HepG2 (cell line): ENCODE measurements around the gene ANKRD11. TPM values are rescaled to one million over a fixed set of nuclear protein-coding genes. Genes with fewer than 3 reads are reported as not detected.

Experiments used
- AGO2 ChIP-seq: fragments of 200-400 bp; formaldehyde crosslinking; optimal IDR thresholded peaks from 2 replicates; pipeline ENCODE3; 2017; ENCODE audit warnings: mild to moderate bottlenecking, low read depth, low read length, moderate library complexity
- CBFB ChIP-seq: sonication (generic); formaldehyde crosslinking; IDR thresholded peaks from 2 replicates; pipeline ENCODE4 v1.4.0; 2020; ENCODE audit warnings: missing genetic modification reagents
- CTCF ChIP-seq: sonication (generic); formaldehyde crosslinking; IDR thresholded peaks from 2 replicates; pipeline ENCODE4 v1.5.0; 2020; ENCODE audit warnings: mild to moderate bottlenecking, missing genetic modification reagents, moderate library complexity
- FOXM1 ChIP-seq: sonication (generic); formaldehyde crosslinking; IDR thresholded peaks from 2 replicates; pipeline ENCODE4 v1.5.0; 2020; ENCODE audit warnings: missing genetic modification reagents
- HDAC1 ChIP-seq: sonication (generic); formaldehyde crosslinking; IDR thresholded peaks from 2 replicates; pipeline ENCODE4 v1.5.1; 2020; ENCODE audit warnings: mild to moderate bottlenecking, missing genetic modification reagents
- HIVEP1 ChIP-seq: sonication (generic); formaldehyde crosslinking; IDR thresholded peaks from 2 replicates; pipeline ENCODE4 v1.4.0; 2020; ENCODE audit warnings: mild to moderate bottlenecking, missing genetic modification reagents
- RBM22 ChIP-seq: fragments of 200-400 bp; formaldehyde crosslinking; optimal IDR thresholded peaks from 2 replicates; pipeline ENCODE3; 2017; ENCODE audit warnings: mild to moderate bottlenecking, low read length, moderate library complexity
- RXRA ChIP-seq: sonication (generic); formaldehyde crosslinking; IDR thresholded peaks from 2 replicates; pipeline ENCODE4 v1.5.1; 2020; ENCODE audit warnings: missing genetic modification reagents
- SALL1 ChIP-seq: sonication (generic); formaldehyde crosslinking; IDR thresholded peaks from 2 replicates; pipeline ENCODE4 v1.8.0; 2022; ENCODE audit warnings: mild to moderate bottlenecking, missing genetic modification reagents
- SAP130 ChIP-seq: IDR thresholded peaks from 2 replicates; pipeline ENCODE4 v1.6.1; 2016; ENCODE audit warnings: low read depth
- SOX5 ChIP-seq: IDR thresholded peaks from 2 replicates; pipeline ENCODE4 v1.6.1; 2016; ENCODE audit warnings: borderline replicate concordance
- TAF15 ChIP-seq: fragments of 200-400 bp; formaldehyde crosslinking; IDR thresholded peaks from one replicate; pipeline ENCODE4 v1.6.1; 2018; ENCODE audit warnings: mild to moderate bottlenecking, low read depth, low read length; ENCODE audit not compliant: poor library complexity, severe bottlenecking
- ZGPAT ChIP-seq: IDR thresholded peaks from 2 replicates; pipeline ENCODE4 v1.6.1; 2016; ENCODE audit warnings: mild to moderate bottlenecking
- ZNF24 ChIP-seq: fragments of 450-650 bp; IDR thresholded peaks from 2 replicates; pipeline ENCODE4 v1.6.1; 2017; ENCODE audit warnings: antibody characterized with exemption, mild to moderate bottlenecking
- ZNF780A ChIP-seq: sonication (generic); formaldehyde crosslinking; IDR thresholded peaks from 2 replicates; pipeline ENCODE4 v1.8.0; 2022; ENCODE audit warnings: mild to moderate bottlenecking, missing genetic modification reagents, moderate library complexity
- polyA plus RNA-seq, 8 experiments: library from polyadenylated mRNA; depleted of rRNA in 3 of 8; stranded (reverse) in 7 of 8; unstranded in 1 of 8; fragments of >200 nt; fragmentation: Illumina TruSeq in 4 of 8; extraction: Trizol in 4 of 8; gene quantifications; 2 replicates each; pipeline versions ENCODE4 v1.2.1 to v1.2.3, GENCODE V29; 2011 to 2016; ENCODE audit warnings: low read depth in 4 of 8, missing spikeins in 1 of 8, mixed read lengths in 1 of 8; ENCODE audit not compliant: insufficient read depth in 1 of 8
- total RNA-seq, 5 experiments: library from RNA; depleted of rRNA; stranded (reverse); fragments of >200 nt; fragmentation: Illumina TruSeq; extraction: Trizol; gene quantifications; 2 replicates each; pipeline ENCODE4 v1.2.3, GENCODE V29; 2016; ENCODE audit warnings: low read depth in 1 of 5
- TF ChIP-seq, protein P1 (sequence below): sonication (generic); formaldehyde crosslinking; IDR thresholded peaks from 2 replicates; pipeline ENCODE4 v1.4.0; 2020; ENCODE audit warnings: missing genetic modification reagents
- TF ChIP-seq, protein P2 (sequence below): sonication (generic); formaldehyde crosslinking; IDR thresholded peaks from 2 replicates; pipeline ENCODE4 v1.4.0; 2020; ENCODE audit warnings: mild to moderate bottlenecking, missing genetic modification reagents
- TF ChIP-seq, protein P3 (sequence below): sonication (generic); formaldehyde crosslinking; IDR thresholded peaks from 2 replicates; pipeline ENCODE4 v1.4.0; 2020; ENCODE audit warnings: missing genetic modification reagents

The ANKRD11 gene
- total and polyA plus RNA-seq, 2 of the 13 experiments (the other 11 are each of a cell fraction or from before 2014, with no cell fraction given), result 21.4 to 38.4 TPM

DNA sequence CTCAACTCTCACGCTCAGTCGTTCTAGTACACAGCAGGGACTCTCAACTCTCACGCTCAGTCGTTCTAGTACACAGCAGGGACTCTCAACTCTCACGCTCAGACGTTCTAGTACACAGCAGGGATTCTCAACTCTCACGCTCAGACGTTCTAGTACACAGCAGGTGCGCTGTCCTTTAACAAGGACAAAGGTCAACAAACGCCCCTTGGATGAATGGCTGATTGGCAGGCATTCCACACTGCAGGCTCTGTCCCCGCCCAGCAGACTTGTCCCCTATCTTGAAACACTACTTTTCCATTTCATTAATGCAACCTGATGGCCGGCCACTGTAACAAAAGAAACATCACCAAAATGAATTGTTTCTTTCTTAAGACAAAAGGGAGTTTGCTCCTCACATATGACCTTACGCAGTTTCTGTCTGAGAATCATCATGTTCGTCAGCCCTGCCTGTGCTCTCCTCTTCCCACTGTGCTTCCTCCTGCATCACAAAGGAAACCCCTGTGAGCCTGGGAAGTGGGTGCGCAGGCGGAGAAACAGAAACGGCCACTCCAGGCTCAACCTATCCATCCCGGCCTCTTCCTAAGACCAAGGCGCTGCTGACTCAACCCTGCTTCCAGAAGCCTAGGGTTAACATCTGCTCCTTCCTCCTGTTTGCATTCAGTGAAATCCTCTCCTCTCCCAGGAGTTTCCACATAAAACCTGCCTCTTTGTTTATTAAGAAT lies 59.8 kb downstream of the ANKRD11 start (continued):
- no peak for TF ChIP-seq AGO2
- no peak for TF ChIP-seq CBFB (CRISPR knock-in tag)
- TF ChIP-seq ZNF780A (CRISPR knock-in tag), result no peak
- no peak for TF ChIP-seq ZNF24
- peak; percentile 70; the same call in 1 of the 2 replicates for TF ChIP-seq RXRA (CRISPR knock-in tag)
- TF ChIP-seq, protein P1, sequence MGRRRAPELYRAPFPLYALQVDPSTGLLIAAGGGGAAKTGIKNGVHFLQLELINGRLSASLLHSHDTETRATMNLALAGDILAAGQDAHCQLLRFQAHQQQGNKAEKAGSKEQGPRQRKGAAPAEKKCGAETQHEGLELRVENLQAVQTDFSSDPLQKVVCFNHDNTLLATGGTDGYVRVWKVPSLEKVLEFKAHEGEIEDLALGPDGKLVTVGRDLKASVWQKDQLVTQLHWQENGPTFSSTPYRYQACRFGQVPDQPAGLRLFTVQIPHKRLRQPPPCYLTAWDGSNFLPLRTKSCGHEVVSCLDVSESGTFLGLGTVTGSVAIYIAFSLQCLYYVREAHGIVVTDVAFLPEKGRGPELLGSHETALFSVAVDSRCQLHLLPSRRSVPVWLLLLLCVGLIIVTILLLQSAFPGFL (CRISPR knock-in tag), result no peak
- TF ChIP-seq CTCF (CRISPR knock-in tag), result no peak
- TF ChIP-seq, protein P2, sequence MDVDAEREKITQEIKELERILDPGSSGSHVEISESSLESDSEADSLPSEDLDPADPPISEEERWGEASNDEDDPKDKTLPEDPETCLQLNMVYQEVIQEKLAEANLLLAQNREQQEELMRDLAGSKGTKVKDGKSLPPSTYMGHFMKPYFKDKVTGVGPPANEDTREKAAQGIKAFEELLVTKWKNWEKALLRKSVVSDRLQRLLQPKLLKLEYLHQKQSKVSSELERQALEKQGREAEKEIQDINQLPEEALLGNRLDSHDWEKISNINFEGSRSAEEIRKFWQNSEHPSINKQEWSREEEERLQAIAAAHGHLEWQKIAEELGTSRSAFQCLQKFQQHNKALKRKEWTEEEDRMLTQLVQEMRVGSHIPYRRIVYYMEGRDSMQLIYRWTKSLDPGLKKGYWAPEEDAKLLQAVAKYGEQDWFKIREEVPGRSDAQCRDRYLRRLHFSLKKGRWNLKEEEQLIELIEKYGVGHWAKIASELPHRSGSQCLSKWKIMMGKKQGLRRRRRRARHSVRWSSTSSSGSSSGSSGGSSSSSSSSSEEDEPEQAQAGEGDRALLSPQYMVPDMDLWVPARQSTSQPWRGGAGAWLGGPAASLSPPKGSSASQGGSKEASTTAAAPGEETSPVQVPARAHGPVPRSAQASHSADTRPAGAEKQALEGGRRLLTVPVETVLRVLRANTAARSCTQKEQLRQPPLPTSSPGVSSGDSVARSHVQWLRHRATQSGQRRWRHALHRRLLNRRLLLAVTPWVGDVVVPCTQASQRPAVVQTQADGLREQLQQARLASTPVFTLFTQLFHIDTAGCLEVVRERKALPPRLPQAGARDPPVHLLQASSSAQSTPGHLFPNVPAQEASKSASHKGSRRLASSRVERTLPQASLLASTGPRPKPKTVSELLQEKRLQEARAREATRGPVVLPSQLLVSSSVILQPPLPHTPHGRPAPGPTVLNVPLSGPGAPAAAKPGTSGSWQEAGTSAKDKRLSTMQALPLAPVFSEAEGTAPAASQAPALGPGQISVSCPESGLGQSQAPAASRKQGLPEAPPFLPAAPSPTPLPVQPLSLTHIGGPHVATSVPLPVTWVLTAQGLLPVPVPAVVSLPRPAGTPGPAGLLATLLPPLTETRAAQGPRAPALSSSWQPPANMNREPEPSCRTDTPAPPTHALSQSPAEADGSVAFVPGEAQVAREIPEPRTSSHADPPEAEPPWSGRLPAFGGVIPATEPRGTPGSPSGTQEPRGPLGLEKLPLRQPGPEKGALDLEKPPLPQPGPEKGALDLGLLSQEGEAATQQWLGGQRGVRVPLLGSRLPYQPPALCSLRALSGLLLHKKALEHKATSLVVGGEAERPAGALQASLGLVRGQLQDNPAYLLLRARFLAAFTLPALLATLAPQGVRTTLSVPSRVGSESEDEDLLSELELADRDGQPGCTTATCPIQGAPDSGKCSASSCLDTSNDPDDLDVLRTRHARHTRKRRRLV (CRISPR knock-in tag), result no peak
- TF ChIP-seq SALL1, result no peak
- TF ChIP-seq, protein P3, sequence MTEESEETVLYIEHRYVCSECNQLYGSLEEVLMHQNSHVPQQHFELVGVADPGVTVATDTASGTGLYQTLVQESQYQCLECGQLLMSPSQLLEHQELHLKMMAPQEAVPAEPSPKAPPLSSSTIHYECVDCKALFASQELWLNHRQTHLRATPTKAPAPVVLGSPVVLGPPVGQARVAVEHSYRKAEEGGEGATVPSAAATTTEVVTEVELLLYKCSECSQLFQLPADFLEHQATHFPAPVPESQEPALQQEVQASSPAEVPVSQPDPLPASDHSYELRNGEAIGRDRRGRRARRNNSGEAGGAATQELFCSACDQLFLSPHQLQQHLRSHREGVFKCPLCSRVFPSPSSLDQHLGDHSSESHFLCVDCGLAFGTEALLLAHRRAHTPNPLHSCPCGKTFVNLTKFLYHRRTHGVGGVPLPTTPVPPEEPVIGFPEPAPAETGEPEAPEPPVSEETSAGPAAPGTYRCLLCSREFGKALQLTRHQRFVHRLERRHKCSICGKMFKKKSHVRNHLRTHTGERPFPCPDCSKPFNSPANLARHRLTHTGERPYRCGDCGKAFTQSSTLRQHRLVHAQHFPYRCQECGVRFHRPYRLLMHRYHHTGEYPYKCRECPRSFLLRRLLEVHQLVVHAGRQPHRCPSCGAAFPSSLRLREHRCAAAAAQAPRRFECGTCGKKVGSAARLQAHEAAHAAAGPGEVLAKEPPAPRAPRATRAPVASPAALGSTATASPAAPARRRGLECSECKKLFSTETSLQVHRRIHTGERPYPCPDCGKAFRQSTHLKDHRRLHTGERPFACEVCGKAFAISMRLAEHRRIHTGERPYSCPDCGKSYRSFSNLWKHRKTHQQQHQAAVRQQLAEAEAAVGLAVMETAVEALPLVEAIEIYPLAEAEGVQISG, result no peak
- TF ChIP-seq ZGPAT (CRISPR knock-in tag), result no peak
- peak; percentile 56 for TF ChIP-seq SAP130 (CRISPR knock-in tag)
- TF ChIP-seq HDAC1 (CRISPR knock-in tag), result no peak; the same call in 1 of the 2 replicates
- no peak for TF ChIP-seq FOXM1 (CRISPR knock-in tag)
- TF ChIP-seq SOX5, result 0 out of 2 replicates have a peak, but pooled peaks have one; percentile 14
- no peak for TF ChIP-seq TAF15
- no peak; the same call in 1 of the 2 replicates for TF ChIP-seq HIVEP1 (CRISPR knock-in tag)
- TF ChIP-seq RBM22, result no peak
